ENCODE results near the gene CLNK.

DNA sequence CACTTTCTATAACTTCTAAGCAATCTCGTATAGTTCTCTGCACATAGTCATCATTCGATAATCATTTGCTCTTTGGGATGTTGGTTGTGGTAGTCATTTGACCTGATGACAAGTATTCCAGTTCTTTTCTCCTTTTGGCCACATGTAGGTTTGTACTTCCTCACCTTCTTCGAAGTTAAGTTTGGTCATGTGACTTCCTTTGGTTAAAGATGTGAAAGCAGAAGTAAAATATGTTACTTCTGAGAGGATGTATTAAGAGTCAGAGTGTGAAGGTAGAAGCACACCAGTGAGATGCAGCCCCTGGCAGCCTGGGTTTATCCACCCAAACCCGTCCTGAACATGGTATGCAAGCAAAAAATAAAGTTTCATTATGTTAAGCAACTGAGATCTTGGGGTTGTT is 178.5 kb downstream of the CLNK start:
- TF ChIP-seq GATA2 (IDR thresholded peaks at IDR 0.05; ENCODE audit: low read depth, low read length) = no peak
- TF ChIP-seq GATA3 (IDR thresholded peaks at IDR 0.05; ENCODE audit: low read depth, low read length) = no peak

All from SH-SY5Y (cell line).